ENCODE data around the gene FAM193A.
A peak's percentile ranks its signal among the peaks of the same experiment; 100 is the strongest.
"Not testable (repeated sequence)": the region's sequence is repeated elsewhere in the genome, so short reads cannot be mapped to it uniquely, and the experiment has no call there.

The FAM193A gene

GRCh38 chr4:2763511-2763967, 227.1 kb downstream of the FAM193A start:
- DNase-seq (ENCODE audit: low read depth, low spot score): no peak
- Histone ChIP-seq H3K4me3 (no peak overlapping the region), H3K36me3 (ENCODE audit: insufficient read depth, low read length) (no peaks in the 10 kb centered on the region), H3K27ac (no peak overlapping the region), H3K9me3 (ENCODE audit: low read depth, low read length) (no peaks in the 10 kb centered on the region), H3K9ac (ENCODE audit: insufficient read length) (no peak overlapping the region)
- TF ChIP-seq EZH2 (IDR thresholded peaks at IDR 0.05) (no peak), POLR2AphosphoS5 (IDR thresholded peaks at IDR 0.05; ENCODE audit: borderline replicate concordance, low read depth, low read length) (no peak), FOXP2 (optimal IDR thresholded peaks at IDR 0.05; ENCODE audit: control extremely low read depth, extremely low read length, insufficient read depth) (no peak)

- no peak for TF ChIP-seq EZH2 (IDR thresholded peaks at IDR 0.05)
- no peak for TF ChIP-seq FOXP2 (optimal IDR thresholded peaks at IDR 0.05; ENCODE audit: control extremely low read depth, extremely low read length, insufficient read depth)
- TF ChIP-seq POLR2AphosphoS5 (IDR thresholded peaks at IDR 0.05; ENCODE audit: borderline replicate concordance, low read depth, low read length): no peak
- Histone ChIP-seq H3K4me3 (no peak overlapping the region), H3K9me3 (ENCODE audit: low read depth, low read length) (no peaks in the 10 kb centered on the region), H3K9ac (ENCODE audit: insufficient read length) (no peak overlapping the region), H3K27ac (no peak overlapping the region), H3K36me3 (ENCODE audit: insufficient read depth, low read length) (no peaks in the 10 kb centered on the region)
- no peak for DNase-seq (ENCODE audit: low read depth, low spot score)
These were observed 229.5 kb downstream of the FAM193A start for GRCh38 chr4:2765832-2766526.

GRCh38 chr4:2767046-2767704, 230.7 kb downstream of the FAM193A start:
- no peak overlapping the region for H3K27ac ChIP-seq
- no peak for DNase-seq (ENCODE audit: low read depth, low spot score)
- TF ChIP-seq EZH2 (IDR thresholded peaks at IDR 0.05) (no peak), POLR2AphosphoS5 (IDR thresholded peaks at IDR 0.05; ENCODE audit: borderline replicate concordance, low read depth, low read length) (no peak), FOXP2 (optimal IDR thresholded peaks at IDR 0.05; ENCODE audit: control extremely low read depth, extremely low read length, insufficient read depth) (no peak)
- no peaks in the 10 kb centered on the region for H3K9me3 ChIP-seq (ENCODE audit: low read depth, low read length)
- no peak overlapping the region for H3K9ac ChIP-seq (ENCODE audit: insufficient read length)
- no peak overlapping the region for H3K4me3 ChIP-seq
- no peaks in the 10 kb centered on the region for H3K36me3 ChIP-seq (ENCODE audit: insufficient read depth, low read length)

DNA sequence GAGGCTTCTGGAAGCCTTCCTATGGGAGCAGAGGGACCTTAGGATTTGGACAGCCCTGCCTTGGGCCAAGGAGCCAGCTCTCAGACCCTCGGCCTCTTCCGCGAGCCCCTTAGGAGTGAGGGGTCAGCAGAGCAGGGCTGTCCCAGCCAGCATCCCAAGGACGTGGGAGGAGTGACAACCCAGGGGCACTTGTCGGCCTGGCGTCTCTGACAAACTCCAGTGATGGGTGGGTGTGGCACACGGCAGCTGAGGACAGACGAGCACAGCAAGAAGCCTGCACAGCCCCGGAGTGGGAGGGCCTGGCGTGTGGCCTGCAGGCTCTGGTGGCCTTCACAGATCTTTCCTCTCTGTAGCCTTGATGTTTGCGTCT, 231.2 kb downstream of the FAM193A start:
- no peak for DNase-seq (ENCODE audit: low read depth, low spot score)
- Histone ChIP-seq H3K36me3 (ENCODE audit: insufficient read depth, low read length) (no peaks in the 10 kb centered on the region), H3K9me3 (ENCODE audit: low read depth, low read length) (no peaks in the 10 kb centered on the region), H3K4me3 (no peak overlapping the region), H3K9ac (ENCODE audit: insufficient read length) (no peak overlapping the region), H3K27ac (no peak overlapping the region)
- TF ChIP-seq POLR2AphosphoS5 (IDR thresholded peaks at IDR 0.05; ENCODE audit: borderline replicate concordance, low read depth, low read length) (no peak), FOXP2 (optimal IDR thresholded peaks at IDR 0.05; ENCODE audit: control extremely low read depth, extremely low read length, insufficient read depth) (no peak), EZH2 (IDR thresholded peaks at IDR 0.05) (no peak)

DNA sequence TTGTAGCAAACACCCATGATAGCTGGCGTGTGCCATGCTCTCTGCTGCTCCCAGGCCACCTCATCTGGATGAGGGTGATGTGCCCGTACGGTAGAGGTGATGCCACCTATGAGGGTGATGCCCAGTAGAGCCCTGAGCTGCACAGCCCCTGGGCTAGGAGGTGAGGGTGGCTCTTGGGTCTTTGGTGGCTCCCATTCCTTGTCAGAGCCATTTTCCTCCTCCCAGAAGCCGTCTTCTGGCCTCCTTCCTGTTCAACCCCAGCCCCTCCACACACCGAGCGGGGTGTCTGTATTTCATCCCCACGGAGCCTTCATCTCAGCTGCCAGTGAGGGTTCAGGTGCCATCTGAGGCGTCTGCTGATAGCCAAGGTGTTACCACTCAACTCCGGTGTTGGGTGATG, 231.7 kb downstream of the FAM193A start:
- no peak for DNase-seq (ENCODE audit: low read depth, low spot score)
- no peak overlapping the region for H3K9ac ChIP-seq (ENCODE audit: insufficient read length)
- H3K4me3 ChIP-seq: no peak overlapping the region
- TF ChIP-seq EZH2 (IDR thresholded peaks at IDR 0.05): no peak
- TF ChIP-seq POLR2AphosphoS5 (IDR thresholded peaks at IDR 0.05; ENCODE audit: borderline replicate concordance, low read depth, low read length): no peak
- TF ChIP-seq FOXP2 (optimal IDR thresholded peaks at IDR 0.05; ENCODE audit: control extremely low read depth, extremely low read length, insufficient read depth): no peak
- H3K36me3 ChIP-seq (ENCODE audit: insufficient read depth, low read length): no peaks in the 10 kb centered on the region
- H3K9me3 ChIP-seq (ENCODE audit: low read depth, low read length): no peaks in the 10 kb centered on the region
- H3K27ac ChIP-seq: no peak overlapping the region

DNA sequence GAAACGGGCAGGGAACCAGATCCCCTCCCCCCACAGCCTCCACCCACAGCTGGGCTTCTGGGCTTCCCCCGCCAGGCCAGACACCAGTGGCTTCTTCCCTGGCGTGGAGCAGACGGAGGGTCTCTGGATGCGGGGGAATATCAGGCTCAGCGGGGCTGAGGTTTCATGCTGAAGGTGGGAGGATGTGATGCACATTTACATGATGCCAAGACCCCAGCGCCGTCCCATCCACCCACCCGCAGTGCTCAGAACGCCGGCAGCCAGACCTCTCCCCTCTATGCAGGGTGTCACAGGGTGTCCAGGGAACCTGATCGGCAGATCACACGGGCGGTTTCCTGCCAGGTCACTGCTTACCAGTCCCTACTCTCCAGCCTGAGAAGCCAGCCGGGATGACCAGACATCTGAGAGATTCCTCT, 232.5 kb downstream of the FAM193A start:
- H3K9ac ChIP-seq (ENCODE audit: insufficient read length): no peak overlapping the region
- no peak for DNase-seq (ENCODE audit: low read depth, low spot score)

DNA sequence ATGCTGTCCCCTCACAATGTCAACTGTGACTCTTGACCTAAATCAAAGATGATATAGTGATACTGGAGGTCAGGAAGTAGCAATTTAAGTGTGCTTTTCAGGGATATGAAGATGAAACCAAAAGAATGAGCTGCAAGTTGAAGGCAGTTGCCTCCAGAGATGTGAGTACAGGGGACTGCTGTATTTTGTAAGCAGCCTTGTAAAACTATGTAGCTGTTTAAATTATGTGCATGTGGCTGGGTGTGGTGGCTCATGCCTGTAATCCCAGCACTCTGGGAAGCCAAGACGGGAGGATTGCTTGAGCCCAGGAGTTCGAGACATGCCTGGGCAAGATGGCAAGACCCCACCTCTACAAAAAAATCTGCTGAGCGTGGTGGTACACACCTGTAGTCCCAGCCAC, 234.8 kb downstream of the FAM193A start:
- peak overlapping the region; percentile 63; the same call in 1 of the 2 replicates for H3K27ac ChIP-seq
- H3K9ac ChIP-seq (ENCODE audit: insufficient read length): no peak overlapping the region
- no peak for TF ChIP-seq EZH2 (IDR thresholded peaks at IDR 0.05)
- no peak for TF ChIP-seq POLR2AphosphoS5 (IDR thresholded peaks at IDR 0.05; ENCODE audit: borderline replicate concordance, low read depth, low read length)
- no peak for TF ChIP-seq FOXP2 (optimal IDR thresholded peaks at IDR 0.05; ENCODE audit: control extremely low read depth, extremely low read length, insufficient read depth)
- no peaks in the 10 kb centered on the region for H3K9me3 ChIP-seq (ENCODE audit: low read depth, low read length)
- H3K4me3 ChIP-seq: no peak overlapping the region
- DNase-seq (ENCODE audit: low read depth, low spot score): no peak
- no peaks in the 10 kb centered on the region for H3K36me3 ChIP-seq (ENCODE audit: insufficient read depth, low read length)

More for the DNA sequence above, 232.5 kb downstream of the FAM193A start:
- Histone ChIP-seq H3K4me3 (no peak overlapping the region), H3K36me3 (ENCODE audit: insufficient read depth, low read length) (no peaks in the 10 kb centered on the region), H3K27ac (no peak overlapping the region), H3K9me3 (ENCODE audit: low read depth, low read length) (no peaks in the 10 kb centered on the region)
- TF ChIP-seq EZH2 (IDR thresholded peaks at IDR 0.05) (no peak), FOXP2 (optimal IDR thresholded peaks at IDR 0.05; ENCODE audit: control extremely low read depth, extremely low read length, insufficient read depth) (no peak), POLR2AphosphoS5 (IDR thresholded peaks at IDR 0.05; ENCODE audit: borderline replicate concordance, low read depth, low read length) (no peak)

DNA sequence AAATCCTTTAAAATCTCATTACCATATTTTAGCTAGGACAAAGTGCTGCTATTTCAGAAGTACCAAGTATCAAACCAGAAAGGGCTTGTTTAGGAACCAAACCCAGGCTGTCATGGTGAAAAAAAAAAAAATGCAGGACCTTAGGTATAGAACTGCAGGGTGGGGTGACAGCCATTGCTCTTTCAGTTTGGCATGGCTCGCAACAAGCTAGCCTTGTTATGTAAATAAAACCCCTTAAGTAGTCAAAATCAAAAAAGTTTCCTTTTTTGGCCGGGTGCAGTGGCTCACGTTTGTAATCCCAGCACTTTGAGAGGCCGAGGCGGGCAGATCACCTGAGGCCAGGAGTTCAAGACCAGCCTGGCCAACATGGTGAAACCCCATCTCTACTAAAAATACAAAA, 244.2 kb downstream of the FAM193A start:
- not testable (repeated sequence) for H3K36me3 ChIP-seq (ENCODE audit: insufficient read depth, low read length); H3K4me3 ChIP-seq; H3K27ac ChIP-seq; H3K9me3 ChIP-seq (ENCODE audit: low read depth, low read length); DNase-seq (ENCODE audit: low read depth, low spot score); H3K9ac ChIP-seq (ENCODE audit: insufficient read length)

Data from SK-N-MC (cell line).